HG02588 (cell line): Measurements from ENCODE around the gene TP53I13.

Experiments used
- ATAC-seq: cut with Tn5 transposase; IDR thresholded peaks from one replicate; pipeline ENCODE4 v1.9.1; 2021; ENCODE audit warnings: mild to moderate bottlenecking, moderate library complexity; ENCODE audit not compliant: unreplicated experiment

The TP53I13 gene

GRCh38 chr17:29566473-29567303 lies 1.8 kb upstream of the TP53I13 start, which contains the start of gene ABHD15:
TSS of gene ABHD15 (minus strand) at chr17:29567037. CDS start at chr17:29566966, 71 bp downstream.
- peak; percentile 29 for ATAC-seq

DNA sequence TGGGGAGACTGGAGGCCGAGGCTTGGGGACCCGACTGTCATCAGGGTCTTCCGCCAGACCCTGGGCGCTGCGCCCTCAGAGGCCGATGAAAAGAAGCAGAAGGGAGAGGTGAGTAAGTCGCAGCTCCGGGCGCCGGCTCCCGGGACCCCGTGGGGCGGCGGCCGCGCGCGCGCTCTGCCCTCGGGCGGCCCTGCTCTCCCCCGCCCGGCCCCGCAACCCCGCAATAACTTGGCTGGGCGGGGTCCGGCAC lies 1.3 kb upstream of the TP53I13 start:
- ATAC-seq: peak; percentile 12

GRCh38 chr17:29567554-29568330 lies 759 bp upstream of the TP53I13 start:
- peak; percentile 28 for ATAC-seq

DNA sequence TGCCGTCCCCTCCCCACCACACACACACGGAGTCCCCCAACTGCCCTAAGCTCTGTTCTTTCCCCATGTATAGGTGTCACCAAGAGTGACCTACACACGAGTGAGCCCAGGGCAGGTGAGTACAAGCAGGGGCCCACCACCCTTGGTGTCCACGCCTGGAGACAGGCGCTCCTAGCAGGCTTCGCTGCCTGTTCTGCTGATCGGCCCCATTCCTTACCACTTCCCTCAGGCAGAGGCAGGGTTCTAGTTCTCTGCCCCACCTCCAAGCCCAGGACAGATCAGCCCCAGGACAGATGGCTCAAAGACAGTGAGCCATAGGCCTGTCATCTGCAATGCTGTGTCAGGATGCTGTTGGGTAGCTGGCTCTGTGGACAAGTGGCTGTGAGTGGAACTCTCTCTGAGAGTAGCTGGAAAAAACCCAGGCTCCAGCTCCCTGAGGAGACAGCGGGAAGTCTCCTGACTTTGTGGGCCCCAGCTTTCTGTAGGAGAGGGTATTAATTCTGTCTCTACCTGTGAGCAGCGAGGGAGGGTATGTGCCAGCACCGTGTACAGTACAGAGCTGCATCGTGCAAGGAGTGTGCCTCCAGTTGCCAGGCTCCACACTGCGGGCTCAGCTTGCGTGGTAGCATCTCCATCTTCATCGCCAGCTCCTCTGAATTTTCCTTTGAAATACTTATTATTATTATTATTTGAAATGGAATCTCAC lies 897 bp downstream of the TP53I13 start:
- no peak for ATAC-seq

DNA sequence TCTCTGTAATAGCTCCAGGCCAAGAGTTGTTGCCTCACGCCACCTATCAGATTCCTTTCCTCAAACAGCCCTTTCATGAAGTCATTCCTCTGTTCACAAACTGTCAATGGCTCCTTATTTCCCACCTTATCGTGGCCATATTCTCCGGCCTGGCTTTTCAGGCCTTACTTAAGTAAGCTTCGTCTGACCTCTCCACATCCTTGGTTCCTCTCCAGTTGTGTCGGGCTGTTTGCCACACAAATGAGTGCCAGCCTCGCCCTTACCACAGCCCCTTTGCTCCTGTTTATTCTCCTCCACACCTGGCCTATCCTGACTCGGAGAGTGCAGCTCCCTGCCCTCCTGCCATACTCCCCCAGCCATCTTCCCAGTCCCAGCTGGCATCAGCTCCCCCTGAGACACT lies 2.0 kb downstream of the TP53I13 start:
- ATAC-seq: no peak

GRCh38 chr17:29571486-29571882 lies 3.0 kb downstream of the TP53I13 start:
- ATAC-seq: no peak

DNA sequence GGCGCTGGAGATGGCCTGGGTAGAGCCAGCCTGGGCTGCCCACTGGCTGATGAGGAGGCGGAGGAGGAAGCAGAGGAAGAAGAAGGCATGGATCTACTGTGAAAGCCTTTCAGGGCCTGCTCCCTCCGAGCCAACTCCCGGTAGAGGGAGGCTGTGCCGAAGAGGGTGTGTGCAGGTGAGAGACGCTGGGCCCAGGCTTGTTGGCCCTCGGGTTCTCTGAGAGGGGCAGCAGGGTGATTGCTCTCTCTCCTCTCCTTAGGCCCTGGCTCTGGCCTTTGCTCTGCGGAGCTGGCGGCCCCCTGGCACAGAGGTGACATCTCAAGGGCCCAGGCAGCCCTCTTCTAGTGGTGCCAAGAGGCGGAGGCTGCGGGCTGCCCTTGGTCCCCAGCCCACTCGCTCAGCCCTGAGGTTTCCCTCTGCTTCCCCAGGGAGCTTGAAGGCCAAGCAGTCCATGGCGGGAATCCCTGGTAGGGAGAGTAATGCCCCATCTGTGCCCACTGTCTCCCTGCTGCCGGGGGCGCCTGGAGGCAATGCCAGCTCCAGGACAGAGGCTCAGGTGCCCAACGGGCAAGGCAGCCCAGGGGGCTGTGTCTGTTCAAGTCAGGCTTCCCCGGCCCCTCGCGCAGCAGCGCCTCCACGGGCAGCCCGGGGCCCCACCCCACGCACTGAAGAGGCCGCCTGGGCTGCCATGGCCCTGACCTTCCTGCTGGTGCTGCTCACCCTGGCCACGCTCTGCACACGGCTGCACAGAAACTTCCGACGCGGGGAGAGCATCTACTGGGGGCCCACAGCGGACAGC lies 3.6 kb downstream of the TP53I13 start:
- no peak for ATAC-seq

DNA sequence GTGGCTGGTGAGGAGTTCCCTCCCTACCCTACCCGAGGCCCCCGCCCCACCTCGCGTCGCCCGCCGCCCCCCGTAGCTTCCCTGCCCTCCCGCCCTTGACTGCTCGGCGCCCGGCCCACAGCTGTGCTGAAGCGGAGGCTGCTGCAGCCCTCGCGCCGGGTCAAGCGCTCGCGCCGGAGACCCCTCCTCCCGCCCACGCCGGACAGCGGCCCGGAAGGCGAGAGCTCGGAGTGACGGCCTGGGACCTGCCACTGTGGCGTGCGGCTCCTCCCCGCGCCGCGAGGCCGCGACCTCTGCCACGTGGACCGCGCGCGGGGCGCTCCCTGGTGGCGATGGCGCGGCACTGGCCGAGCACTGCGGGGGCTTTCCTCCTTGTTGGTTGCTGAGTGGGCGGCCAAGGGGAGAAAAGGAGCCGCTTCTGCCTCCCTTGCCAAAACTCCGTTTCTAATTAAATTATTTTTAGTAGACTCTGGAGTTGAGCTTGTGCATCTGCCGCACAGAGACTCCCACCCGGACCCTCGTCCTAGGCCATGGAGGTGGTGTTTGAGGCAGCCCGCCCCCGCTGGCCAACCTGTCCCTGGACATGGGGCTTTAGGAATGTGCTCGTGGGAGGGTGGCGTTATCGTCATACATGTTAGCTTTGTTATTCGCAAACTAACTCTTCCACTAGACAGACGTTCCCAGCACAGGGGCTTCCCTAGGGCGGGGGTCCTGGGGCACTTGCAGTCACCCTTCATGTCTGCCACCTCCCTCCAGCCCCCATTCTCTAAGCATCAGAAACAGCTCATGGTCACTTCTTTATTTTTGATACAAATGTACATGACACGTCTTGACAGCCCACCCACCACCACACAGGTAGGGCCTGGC lies 4.4 kb downstream of the TP53I13 start:
- no peak for ATAC-seq

GRCh38 chr17:29573558-29573869 lies 5.0 kb downstream of the TP53I13 start:
- no peak for ATAC-seq

DNA sequence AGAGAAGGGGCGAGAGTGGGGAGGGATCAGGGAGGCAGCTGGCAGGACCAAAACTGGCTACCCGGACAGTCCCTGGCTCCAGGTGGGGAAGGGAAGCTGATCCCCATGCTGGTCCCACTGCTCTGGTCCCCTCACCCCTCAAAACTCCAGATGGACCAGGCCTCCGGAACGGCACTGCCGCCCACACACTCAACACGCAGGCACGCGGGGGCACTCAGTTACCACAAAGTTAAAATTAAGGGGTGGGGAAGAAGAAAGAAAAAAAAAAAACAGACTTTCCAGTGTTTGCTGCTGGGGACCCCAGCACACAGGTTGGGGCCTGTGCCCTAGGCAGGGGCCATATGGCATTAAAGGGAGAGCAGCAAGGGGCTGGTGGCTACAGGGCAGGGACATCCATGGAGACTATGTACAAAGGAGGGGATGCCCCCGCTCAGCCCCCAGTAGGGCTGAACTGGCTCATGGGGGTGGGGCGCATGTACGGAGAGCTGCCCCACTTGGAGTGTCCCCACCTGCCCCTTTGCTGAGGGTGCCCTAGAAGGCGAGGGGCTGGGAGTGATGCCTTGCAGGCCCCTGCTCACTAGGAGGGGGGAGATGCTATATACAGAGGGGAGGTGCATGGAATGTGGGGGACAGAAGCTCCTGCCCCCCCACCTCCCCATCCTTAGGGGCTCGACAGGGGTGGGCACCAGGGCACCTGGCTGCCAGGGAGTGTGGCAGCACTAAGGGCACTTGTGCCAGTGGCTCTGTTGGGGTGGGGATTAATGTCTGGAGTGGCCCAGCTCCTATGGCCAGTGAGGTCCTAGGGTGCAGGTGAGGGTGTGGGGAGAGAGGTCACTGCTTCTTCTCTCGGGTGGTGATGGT lies 5.6 kb downstream of the TP53I13 start:
- no peak for ATAC-seq

GRCh38 chr17:29574732-29575510 lies 6.4 kb downstream of the TP53I13 start:
- no peak for ATAC-seq

GRCh38 chr17:29575511-29576213 lies 7.2 kb downstream of the TP53I13 start:
- no peak for ATAC-seq

- ATAC-seq: no peak
These were observed 7.9 kb downstream of the TP53I13 start for GRCh38 chr17:29576214-29577000.

DNA sequence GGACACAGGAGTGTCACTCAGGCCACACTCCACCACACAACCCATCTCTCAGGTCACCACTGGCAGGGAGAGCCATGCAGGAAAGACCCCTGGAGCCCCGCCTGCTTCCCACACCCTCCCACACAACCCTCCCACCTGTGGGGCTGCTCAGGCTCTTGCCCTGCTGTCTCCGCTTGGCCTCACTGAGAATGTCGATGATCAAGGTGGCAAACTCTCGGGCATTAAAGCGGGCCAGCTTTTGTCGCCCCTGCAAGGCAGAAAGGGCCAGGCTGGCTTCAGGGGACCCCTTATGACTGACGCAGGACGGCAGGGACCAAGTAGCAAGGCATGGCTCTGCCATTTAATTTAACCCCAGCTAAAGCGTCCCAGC lies 8.5 kb downstream of the TP53I13 start:
- ATAC-seq: no peak

GRCh38 chr17:29577385-29578211 lies 9.1 kb downstream of the TP53I13 start:
- no peak for ATAC-seq
